GM18508 (cell line): Measurements from ENCODE around the gene PRICKLE4.
"Not testable (repeated sequence)": the region's sequence is repeated elsewhere in the genome, so short reads cannot be mapped to it uniquely, and the experiment has no call there.

Experiments used
- ATAC-seq: cut with Tn5 transposase; IDR thresholded peaks from one replicate; pipeline ENCODE4 v1.9.1; 2021; ENCODE audit warnings: moderate number of reproducible peaks; ENCODE audit not compliant: insufficient read depth, unreplicated experiment

Gene PRICKLE4

DNA sequence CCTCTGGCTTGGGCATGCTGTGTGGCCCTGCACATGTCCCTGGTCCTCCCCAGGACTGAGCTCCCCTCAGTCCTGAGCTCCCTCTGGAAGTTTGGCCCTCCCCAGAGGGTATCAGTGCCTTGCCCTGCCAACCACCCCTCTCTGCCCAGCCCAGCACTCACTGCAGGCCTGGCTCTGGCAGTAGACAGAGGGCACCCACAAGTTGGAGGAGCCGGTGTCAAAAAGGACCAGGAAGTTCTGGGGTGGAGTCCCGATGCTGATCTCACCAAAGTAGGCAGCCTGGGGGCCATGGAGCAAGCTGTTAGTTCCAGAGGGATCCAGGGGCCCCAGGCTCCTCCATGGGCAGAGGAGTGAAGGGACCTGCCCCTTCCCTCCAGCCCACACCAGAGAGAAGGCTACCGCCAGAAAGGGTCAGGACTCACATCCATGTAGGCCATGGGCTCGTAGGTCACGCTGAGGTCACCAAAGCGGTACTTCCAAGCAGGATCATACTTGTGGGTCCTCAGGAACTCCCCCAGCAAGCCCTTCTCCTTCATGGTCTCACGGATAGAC lies 36.3 kb upstream of the PRICKLE4 start:
- ATAC-seq: no peak

- ATAC-seq: no peak
Measured at GRCh38 chr6:41746107-41746506, 34.5 kb upstream of the PRICKLE4 start.

DNA sequence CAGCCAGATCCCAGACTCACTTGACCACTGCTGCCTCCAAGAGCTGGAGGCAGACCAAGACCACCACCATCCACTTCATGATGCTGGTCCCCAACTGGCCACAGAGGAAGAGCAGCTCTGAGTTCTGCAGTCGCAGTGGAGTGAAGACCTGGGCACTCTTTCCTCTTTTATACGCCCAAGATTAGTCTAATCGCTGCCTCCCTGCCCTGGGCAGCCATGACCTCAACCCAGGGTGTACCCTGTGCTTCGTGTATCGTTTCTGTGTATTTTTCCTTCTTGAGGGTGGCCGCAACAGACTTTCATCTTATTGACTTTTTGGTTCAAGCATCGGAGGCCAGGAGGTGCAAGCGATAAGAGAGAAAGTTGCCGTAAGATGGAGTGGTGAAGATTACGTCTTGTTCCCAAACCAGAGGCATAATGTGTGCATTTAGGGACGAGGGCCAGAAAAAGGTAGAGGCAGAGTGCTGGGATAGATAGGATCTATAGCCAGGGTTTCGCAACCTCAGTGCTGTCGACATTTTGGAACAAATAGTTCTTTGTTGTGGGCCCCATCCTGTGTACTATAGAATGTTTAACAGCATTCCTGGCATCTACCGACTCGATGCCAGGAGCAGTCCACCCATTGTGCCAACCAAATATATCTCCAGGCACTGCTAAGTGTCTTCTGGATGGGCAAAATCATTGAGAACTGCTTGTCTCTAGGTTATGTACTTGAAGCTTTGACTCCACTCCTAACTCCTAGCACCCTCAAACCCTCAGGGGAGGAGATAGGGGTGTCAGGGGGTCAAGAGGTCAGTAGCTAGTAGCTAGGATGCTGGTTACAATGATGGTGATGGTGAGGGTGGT lies 33.1 kb upstream of the PRICKLE4 start, which contains the start of gene PGC:
Gene PGC (minus strand): TSS at position 142 of the 846 bp plus-strand sequence. CDS start 63 bp downstream, at position 79.
- ATAC-seq: no peak

- no peak for ATAC-seq
Measured at GRCh38 chr6:41748102-41748477, 32.5 kb upstream of the PRICKLE4 start.

- ATAC-seq: no peak
Measured at GRCh38 chr6:41748542-41748941, 32.0 kb upstream of the PRICKLE4 start.

- no peak for ATAC-seq
Measured at GRCh38 chr6:41750374-41750773, 30.2 kb upstream of the PRICKLE4 start.

- no peak for ATAC-seq
Measured at GRCh38 chr6:41755895-41756294, 24.7 kb upstream of the PRICKLE4 start.

- ATAC-seq: no peak
Measured at GRCh38 chr6:41756354-41756753, 24.2 kb upstream of the PRICKLE4 start.

- ATAC-seq: no peak
Measured at GRCh38 chr6:41757271-41757670, 23.3 kb upstream of the PRICKLE4 start.

GRCh38 chr6:41757931-41758640 lies 22.5 kb upstream of the PRICKLE4 start:
- ATAC-seq: no peak

DNA sequence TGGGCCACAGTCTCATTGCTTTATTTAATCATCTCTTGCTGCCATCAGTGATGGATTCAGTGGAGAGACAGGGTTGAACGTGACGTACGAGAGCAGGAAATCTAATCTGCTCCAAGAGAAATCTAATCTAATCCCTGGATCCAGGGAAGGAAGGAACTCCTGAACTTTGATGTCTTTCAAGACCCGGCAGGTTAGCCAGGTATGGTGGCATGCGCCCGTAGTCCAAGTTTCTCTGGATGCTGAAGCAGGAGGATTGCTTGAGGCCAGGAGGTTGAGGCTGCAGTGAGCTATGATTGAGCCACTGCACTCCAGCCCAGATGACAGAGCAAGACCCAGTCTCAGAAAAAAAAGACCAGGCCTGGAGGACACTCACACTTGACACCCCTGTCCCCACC lies 21.9 kb upstream of the PRICKLE4 start:
- ATAC-seq: no peak

- ATAC-seq: no peak
Measured at GRCh38 chr6:41759106-41759904, 21.3 kb upstream of the PRICKLE4 start.

- no peak for ATAC-seq
Measured at GRCh38 chr6:41759905-41760579, 20.5 kb upstream of the PRICKLE4 start.

- ATAC-seq: no peak
Measured at GRCh38 chr6:41763470-41763869, 17.1 kb upstream of the PRICKLE4 start.

DNA sequence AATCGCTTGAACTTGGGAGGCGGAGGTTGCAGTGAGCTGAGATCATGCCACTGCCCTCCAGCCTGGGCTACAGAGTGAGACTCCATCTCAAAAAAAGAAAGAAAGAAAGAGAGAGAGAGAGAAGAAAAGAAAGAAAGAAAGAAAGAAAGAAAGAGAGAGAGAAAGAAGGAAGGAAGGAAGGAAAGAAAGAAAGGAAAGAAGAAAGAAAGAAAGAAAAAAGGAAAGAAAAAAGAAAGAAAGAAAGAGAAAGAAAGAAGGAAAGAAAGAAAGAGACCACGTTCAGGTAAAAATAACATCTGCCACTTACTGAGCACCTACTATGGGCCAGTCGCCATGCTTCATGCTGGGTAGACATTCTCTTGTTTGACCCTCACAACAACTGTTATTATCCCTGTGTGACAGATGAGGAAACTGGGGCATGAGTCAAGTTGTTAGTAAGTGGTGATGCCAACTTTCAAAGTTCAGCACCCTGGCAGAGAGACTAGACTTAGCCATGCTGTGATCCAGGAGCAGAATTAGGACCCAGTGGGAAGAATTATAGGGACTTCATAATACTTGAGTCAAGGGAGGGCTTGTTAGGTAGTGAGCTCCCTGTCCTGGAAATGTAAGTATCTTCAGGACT lies 14.4 kb upstream of the PRICKLE4 start:
- ATAC-seq: not testable (repeated sequence)

DNA sequence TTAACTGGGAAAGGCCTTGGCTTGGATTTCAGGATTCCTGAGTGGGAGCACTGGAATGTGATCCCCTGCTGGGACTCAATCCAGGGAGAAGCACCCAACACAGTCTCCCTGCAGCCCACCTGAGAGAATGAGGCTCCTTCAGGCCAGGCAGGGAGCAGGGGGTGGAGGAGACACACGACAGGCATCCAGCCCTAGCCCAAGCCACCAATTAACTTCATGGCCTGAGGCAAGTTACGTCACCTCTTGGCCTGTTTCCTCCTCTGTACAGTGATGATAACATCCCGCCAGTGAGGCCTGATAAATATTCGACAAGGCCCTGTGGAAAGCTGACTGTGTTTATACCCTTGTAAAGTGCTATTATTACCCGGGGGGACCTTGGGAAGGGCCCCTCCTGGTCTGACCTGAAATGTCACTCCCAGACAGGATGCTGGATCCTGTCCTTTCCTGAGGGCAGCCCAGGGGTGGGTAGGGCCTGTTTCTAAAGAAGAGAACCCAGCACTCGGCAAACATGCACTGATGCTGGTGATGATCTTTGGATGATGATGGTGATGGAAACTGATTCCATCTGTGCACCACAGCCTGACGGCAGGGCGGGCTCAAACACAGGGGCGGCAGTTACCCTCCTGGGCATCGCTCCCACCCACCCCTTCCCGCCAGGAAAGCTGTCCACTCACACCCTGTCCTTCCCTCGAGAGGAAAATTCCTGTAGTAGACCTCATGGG lies 13.3 kb upstream of the PRICKLE4 start:
- ATAC-seq: no peak

GRCh38 chr6:41768545-41769308 lies 11.9 kb upstream of the PRICKLE4 start:
- no peak for ATAC-seq

GRCh38 chr6:41769376-41769775 lies 11.2 kb upstream of the PRICKLE4 start:
- no peak for ATAC-seq
